Left lung (tissue), 10 donors: ENCODE results near the gene SMYD4. TPM values are rescaled to one million over a fixed set of nuclear protein-coding genes. Genes with fewer than 3 reads are reported as not detected.

ENCODE experiments used
- ATAC-seq: fragments of 200-7000 bp; cut with Tn5 transposase; one replicate; pipeline ENCODE4 v1.9.1; 2020; ENCODE audit warnings: moderate library complexity
- DNase-seq, 4 donors: peaks; one replicate each; pipeline ENCODE4 v3.0.0-alpha.2; 2013 to 2020
- H3K27ac ChIP-seq, 2 donors: fragments of 200-600 bp; sonication (generic) in 1 of 2; one replicate each; pipeline versions ENCODE4 v1.5.0 to v1.8.0; 2020 to 2021
- H3K27me3 ChIP-seq, 2 donors: fragments of 200-600 bp; sonication (generic) in 1 of 2; one replicate each; pipeline versions ENCODE4 v1.5.0 to v1.8.0; 2020 to 2021
- H3K36me3 ChIP-seq, 2 donors: fragments of 200-600 bp; sonication (generic) in 1 of 2; one replicate each; pipeline versions ENCODE4 v1.5.0 to v1.8.0; 2020 to 2021
- H3K4me1 ChIP-seq, 2 donors: fragments of 200-600 bp; one replicate each; pipeline ENCODE4 v1.8.0; 2021
- H3K4me3 ChIP-seq, 2 donors: fragments of 200-600 bp; sonication (generic) in 1 of 2; one replicate each; pipeline versions ENCODE4 v1.5.0 to v1.8.0; 2020 to 2021; ENCODE audit warnings: mild to moderate bottlenecking in 1 of 2
- H3K9me3 ChIP-seq, 2 donors: fragments of 200-600 bp; sonication (generic) in 1 of 2; one replicate each; pipeline versions ENCODE4 v1.5.0 to v1.8.0; 2020 to 2021
- intact Hi-C, 2 donors: fragments of 100-400 bp; cut with DNase I; formaldehyde crosslinking; loops; one replicate each; pipeline versions ENCODE4 v1.11.2 to v1.14.2; 2022
- polyA plus RNA-seq, 6 donors: library from polyadenylated mRNA; unstranded; fragments of 120-200 nt; gene quantifications; one replicate each; pipeline ENCODE4 v1.2.1, GENCODE V29; 2013; ENCODE audit not compliant: insufficient read length in 6 of 6
- total RNA-seq, 2 donors: library from RNA; stranded (reverse); fragmentation: NEBNext Ultra II Directional; extraction: Animal tissue kit (Norgen Biotek cat#: 25700); gene quantifications; one replicate each; pipeline ENCODE4 v1.2.1, GENCODE V29; 2021
- TF ChIP-seq, protein P1 (sequence below), 2 donors: fragments of 200-600 bp; sonication (generic) in 1 of 2; IDR thresholded peaks; one replicate each; pipeline versions ENCODE4 v1.5.0 to v1.8.0; 2021; ENCODE audit warnings: antibody characterized with exemption in 2 of 2
- donor health status: DM: no; HTN: yes; CAD: no.
- donor health status: DM: no; HTN: no; CAD: no.

The SMYD4 gene
- total and polyA plus RNA-seq, 8 donors, result 13.3 to 24.7 (median 21.2) TPM

DNA sequence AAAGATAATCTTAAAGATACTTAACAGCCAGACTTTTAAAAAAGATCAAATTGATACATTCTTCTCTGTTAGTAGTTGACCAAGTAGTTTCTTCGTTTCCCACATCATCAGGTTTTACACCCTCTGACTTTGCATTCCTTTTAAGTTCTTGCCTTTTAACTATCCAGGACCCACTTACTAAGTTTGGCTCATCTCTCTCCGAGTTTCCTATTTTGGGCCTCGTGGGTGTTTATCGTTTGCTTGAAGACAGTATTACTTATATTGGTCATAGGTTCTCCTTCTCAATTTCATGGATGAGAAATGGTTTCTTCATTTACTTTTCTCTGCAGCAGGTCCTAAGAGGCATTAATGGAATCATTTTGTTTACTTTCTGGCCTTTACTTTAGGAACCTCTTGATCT is 43.3 kb upstream of the SMYD4 start:
- H3K36me3 ChIP-seq, result peaks cover 0 to 80% of the 10 kb centered on the region in 2 donors
- H3K27me3 ChIP-seq, result no peaks in the 10 kb centered on the region
- intact Hi-C loops, result no loop called here

DNA sequence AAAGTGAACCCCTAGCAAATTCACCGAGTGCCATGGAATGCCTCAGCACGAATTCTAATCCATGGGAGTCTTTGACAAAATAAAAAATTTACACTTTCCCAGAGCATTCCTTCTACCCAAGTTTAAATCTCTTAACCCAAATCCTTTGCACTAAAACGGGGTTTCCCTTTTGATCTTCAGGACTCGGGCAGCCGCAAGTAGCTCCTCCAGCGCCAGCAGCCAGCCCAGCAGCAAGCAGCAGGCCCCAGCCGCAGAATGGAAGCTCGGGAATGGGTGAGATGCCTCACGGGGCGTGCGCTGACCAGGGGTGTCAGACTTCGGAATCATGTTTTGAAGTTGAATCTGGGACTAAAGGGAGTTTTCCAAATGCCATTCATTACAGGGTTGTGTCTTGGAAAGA is 42.6 kb upstream of the SMYD4 start:
- intact Hi-C loops, result no loop called here
- TF ChIP-seq, protein P1, sequence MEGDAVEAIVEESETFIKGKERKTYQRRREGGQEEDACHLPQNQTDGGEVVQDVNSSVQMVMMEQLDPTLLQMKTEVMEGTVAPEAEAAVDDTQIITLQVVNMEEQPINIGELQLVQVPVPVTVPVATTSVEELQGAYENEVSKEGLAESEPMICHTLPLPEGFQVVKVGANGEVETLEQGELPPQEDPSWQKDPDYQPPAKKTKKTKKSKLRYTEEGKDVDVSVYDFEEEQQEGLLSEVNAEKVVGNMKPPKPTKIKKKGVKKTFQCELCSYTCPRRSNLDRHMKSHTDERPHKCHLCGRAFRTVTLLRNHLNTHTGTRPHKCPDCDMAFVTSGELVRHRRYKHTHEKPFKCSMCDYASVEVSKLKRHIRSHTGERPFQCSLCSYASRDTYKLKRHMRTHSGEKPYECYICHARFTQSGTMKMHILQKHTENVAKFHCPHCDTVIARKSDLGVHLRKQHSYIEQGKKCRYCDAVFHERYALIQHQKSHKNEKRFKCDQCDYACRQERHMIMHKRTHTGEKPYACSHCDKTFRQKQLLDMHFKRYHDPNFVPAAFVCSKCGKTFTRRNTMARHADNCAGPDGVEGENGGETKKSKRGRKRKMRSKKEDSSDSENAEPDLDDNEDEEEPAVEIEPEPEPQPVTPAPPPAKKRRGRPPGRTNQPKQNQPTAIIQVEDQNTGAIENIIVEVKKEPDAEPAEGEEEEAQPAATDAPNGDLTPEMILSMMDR (IDR thresholded peaks at IDR 0.05), result no peak
- no peak for DNase-seq

More for the DNA sequence above, 43.3 kb upstream of the SMYD4 start:
- DNase-seq (no peak), ATAC-seq (no peak)
- H3K9me3 ChIP-seq, result no peaks in the 10 kb centered on the region
- no peaks in the 10 kb centered on the region for H3K4me1 ChIP-seq
- H3K4me3 ChIP-seq, result no peak overlapping the region
- TF ChIP-seq, protein P1 (IDR thresholded peaks at IDR 0.05), result no peak
- no peak overlapping the region for H3K27ac ChIP-seq

DNA sequence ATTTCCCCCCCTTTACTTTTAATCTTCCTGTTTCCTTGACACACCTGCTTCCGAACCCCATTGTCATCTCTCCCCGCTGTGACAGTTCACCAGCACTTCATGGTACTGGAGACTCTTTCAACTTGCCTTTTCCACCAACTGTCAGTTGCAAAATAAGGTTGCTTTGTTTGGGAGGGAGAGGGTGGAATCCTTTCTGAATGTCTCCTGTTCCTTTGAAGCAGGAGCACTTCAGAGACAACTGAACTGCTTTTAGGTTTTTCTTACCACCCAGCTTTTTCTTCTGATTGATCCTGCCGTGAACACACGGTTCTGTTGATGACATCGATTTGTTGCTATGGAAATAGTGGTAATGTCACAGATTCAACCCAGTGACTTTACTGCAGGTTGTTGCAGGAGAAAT is 42.1 kb upstream of the SMYD4 start:
- Histone ChIP-seq H3K4me3 (no peak overlapping the region), H3K4me1 (no peaks in the 10 kb centered on the region), H3K27ac (no peak overlapping the region), H3K27me3 (no peaks in the 10 kb centered on the region), H3K36me3 (peaks cover 0 to 67% of the 10 kb centered on the region in 2 donors), H3K9me3 (no peaks in the 10 kb centered on the region)
- intact Hi-C loops, result no loop called here
- ATAC-seq (no peak), DNase-seq (no peak)
- TF ChIP-seq, protein P1 (IDR thresholded peaks at IDR 0.05), result no peak

More for the DNA sequence above, 42.6 kb upstream of the SMYD4 start:
- Histone ChIP-seq H3K36me3 (peaks cover 0 to 72% of the 10 kb centered on the region in 2 donors), H3K9me3 (no peaks in the 10 kb centered on the region), H3K4me1 (no peaks in the 10 kb centered on the region), H3K27me3 (no peaks in the 10 kb centered on the region), H3K27ac (no peak overlapping the region), H3K4me3 (no peak overlapping the region)
- ATAC-seq, result no peak

DNA sequence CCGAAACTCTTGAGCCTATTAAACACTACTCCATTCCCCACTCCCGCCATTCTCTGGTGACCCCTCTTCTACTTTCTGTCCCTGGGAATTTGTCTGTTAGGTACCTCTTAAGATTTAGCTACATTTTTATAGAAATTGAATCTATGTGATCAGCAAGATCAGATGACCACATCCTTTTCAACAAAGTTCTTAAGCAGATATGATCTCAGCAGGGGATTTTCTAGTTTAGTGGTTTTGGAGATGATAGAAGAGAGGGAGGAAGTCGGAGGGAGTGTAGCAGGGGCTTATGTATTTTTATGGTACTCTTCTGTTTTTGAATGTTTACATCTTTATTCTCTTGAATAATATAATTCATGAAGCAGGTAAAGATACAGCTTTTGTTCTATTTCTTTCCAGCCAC is 40.9 kb upstream of the SMYD4 start:
- intact Hi-C loops, result no loop called here
- Histone ChIP-seq H3K4me1 (no peaks in the 10 kb centered on the region), H3K9me3 (no peaks in the 10 kb centered on the region), H3K36me3 (peaks cover 0 to 56% of the 10 kb centered on the region in 2 donors), H3K27ac (no peak overlapping the region), H3K27me3 (no peaks in the 10 kb centered on the region), H3K4me3 (no peak overlapping the region)
- DNase-seq, result no peak
- no peak for ATAC-seq
- TF ChIP-seq, protein P1 (IDR thresholded peaks at IDR 0.05), result no peak

DNA sequence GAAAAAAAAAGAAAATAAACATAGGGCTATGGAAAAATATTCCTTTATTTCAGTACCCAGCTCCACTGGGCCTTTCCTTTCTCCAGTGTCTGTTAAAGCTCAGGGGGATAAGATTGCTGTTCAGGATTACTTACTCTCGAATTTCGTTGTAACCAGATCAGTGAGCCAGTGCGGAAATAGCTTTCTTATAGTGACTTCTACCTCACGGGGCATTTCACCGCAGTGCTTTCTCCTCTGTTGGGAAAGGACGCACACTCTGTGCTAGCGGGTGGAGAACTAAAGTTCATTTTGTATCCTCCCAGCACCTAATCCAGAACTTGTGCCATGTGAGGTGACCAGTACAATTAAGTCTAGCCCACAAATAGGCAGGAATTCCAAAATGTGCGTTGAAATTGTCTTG is 38.4 kb upstream of the SMYD4 start:
- peaks cover 0 to 39% of the 10 kb centered on the region in 2 donors for H3K36me3 ChIP-seq
- DNase-seq (no peak), ATAC-seq (no peak)
- intact Hi-C loops, result loop anchor here in 1 of 2 donors (10.0 kb wide), 1 partner anchor 193 kb away; no protein-coding TSS in a partner anchor
- no peaks in the 10 kb centered on the region for H3K27me3 ChIP-seq
- TF ChIP-seq, protein P1 (IDR thresholded peaks at IDR 0.05), result no peak
- no peak overlapping the region for H3K4me3 ChIP-seq
- H3K27ac ChIP-seq, result no peak overlapping the region
- H3K9me3 ChIP-seq, result no peaks in the 10 kb centered on the region
- H3K4me1 ChIP-seq, result no peaks in the 10 kb centered on the region
